ENCODE measurements around the gene ANO10.

The ANO10 gene

DNA sequence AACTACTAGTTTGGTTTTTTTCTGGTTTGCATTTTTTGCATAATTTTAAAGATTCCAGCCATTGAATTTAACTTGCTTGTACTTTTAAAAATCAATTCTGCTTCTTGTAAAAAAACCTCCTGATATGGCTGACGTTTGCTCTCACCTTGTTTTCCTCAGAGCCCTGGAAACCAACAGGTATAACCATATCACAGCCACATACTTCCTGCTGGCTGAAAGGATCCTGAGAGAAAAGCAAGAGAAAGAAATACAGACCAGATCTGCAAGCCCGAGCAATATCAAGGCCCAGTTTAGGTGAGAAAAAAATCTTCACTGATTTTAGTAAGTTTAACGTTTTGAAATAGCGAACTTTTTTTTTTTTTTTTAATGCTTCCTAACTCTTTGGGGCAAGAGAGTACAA lies 278.6 kb downstream of the ANO10 start:
- no peak for DNase-seq

DNA sequence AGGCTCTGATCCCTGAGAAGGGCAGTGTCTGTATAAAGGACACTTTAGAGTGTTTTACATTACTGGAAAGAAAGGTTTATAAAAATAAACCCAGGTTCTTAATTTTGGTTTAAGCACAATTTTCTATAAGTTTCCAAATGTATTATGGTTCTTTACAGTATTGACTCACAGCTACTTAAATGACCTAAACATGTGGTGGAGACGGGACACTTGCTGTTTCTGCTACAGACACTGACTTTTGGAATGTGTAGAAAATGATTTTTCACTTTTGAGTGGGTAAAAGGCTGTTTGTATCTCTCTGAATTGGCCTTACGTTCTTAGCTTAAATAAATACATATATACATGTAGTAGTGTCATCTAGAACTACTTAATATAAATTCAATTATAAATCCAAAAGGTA lies 280.0 kb downstream of the ANO10 start:
- DNase-seq: no peak

DNA sequence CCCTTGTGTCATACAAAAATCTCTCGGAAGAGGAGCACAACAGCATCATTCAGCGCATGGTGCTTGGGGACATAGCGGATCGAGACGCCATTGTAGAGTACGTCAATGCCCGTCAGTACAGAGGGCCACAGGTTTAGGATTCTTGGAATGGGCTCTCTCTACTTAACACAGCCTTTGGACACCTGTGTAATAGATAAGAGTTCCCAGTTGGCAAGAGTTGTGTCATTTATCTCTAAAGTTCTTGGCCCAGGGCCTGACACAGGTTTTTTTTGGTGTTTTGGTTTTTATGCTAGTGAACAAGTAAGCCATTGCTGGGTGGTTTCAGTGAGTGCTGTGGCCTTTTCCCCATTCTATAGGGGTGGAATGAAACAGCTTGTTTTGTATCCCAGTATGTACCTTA lies 281.4 kb downstream of the ANO10 start:
- DNase-seq: no peak

DNA sequence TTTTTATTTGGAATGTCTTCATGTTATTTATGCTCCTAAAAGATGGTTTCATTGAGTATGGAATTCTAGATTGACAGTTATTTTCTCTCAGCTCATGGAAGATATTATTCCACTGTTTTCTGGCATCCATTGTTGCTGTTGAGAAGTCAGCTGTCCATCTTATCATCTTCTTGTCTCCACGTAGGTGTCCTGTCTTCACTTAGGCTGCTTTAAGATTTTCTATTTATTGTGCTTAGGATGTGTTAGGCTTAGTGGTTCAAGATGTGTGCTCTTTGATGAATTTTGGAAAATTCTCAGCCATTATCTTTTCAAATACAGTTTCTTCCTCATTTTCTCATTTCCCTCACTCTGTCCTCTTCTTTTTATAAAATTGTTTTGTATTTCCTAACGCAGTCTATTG lies 283.5 kb downstream of the ANO10 start:
- no peak for DNase-seq

DNA sequence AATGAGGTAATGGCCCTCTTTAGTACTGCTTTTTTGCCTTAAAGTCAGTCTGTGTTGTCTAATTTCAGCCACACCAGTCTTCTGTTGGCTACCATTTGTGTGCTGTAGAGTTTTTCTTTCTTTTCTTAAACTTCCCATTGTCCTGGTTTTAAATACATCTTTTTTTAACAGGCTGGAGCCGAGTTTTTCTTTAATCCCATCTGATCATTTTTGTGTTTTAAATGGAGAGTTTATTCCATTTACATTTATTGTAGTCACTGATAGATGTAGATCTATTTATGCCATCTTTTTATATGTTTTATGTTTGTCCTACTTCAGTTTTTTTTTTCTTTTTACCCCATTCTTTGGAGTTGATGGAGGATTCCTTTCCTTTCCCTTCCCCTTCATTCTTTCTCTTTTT lies 286.0 kb downstream of the ANO10 start:
- no peak for DNase-seq

DNA sequence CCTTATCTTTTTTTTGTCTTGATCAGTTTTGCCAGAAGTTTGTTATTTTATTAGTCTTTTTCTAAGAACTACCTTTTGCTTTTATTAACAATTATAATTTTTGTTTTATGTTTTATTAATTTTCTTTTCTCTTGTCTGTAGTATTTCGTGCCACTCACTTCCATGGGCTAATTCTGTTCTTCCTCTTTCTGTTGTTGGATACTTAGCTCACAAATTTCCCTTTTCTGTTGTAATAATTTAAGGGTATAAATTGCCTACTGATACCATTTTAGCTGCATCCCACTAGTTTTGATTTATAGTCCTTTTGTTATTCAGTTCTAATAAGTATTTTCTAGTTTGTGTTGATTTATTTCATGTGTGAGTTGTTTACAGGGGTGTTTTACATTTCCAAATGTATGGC lies 286.8 kb downstream of the ANO10 start:
- no peak for DNase-seq

DNA sequence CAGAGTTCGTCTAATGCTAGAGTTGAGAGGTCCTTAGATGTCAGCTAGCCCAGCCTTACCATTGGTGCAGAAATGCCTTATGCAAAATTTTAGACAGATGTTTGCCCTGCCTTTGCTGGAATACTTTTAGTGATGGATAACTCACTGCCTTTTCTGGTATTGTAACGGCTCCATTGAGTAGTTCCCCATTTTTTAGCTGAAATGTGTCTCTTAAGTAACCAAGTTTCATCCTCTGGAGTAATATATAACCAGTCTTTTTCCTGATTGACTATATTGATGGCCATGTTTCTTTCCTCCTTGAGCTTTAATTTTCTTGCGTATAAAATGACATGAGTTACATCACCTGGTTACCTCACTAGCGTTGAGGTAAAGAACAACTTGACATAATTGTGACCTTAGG lies 290.4 kb downstream of the ANO10 start:
- DNase-seq: no peak

DNA sequence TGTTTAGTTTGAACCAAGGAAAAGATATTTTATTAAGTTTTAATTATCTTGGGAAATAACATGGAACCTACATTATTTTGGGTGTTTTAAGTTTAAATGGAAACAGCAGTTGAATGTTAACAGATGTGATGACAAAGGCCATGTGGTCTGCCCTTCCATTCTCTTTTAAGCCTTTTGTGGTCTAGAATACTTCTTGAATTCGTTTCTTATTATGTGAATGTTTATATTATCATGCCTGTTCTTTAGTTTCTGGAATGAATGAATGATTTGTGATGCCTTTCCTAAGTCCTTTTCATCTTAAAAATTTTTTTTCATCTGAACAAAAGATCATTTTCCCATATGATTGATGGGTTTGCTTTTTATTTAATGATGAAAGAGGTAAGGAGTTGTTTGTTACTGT lies 290.8 kb downstream of the ANO10 start:
- no peak for DNase-seq

DNA sequence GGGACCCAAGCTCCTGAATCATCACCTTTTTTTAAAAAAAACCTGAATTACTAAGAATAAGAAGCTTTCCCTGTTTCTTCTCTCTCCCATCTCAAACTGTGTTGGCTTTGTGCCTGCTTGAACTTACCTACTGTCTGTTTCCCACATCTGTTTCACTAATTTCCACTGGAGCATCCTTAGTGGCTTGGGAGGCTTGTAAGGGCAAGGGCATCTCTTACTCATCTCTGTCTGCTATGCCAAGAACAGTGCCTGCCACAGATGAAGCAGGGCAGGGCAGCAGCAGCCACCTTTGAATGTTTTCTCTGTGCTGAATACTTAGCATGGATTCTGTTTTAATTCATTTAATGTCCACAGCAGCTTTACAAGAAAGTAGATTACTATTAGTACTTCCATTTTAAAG lies 293.2 kb downstream of the ANO10 start:
- no peak for DNase-seq

DNA sequence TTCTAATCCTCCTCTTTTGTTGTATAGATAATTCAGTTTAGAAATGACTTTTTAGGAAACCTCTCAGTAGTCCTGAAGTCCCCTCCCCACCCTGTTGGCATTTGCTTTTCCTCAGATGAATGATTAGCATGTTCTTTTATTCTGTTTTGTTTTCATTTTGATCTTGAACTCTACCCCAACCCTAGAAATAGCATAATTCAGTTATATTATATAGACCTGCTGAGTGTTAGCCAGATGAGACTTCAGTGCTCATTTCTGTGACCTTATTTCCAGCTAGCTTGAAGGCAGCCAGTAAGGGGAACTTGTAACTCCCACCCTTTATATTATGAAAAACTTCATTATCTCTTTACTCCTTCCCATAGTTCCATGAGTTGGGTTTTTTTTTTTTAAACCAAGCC lies 294.2 kb downstream of the ANO10 start:
- DNase-seq: no peak

DNA sequence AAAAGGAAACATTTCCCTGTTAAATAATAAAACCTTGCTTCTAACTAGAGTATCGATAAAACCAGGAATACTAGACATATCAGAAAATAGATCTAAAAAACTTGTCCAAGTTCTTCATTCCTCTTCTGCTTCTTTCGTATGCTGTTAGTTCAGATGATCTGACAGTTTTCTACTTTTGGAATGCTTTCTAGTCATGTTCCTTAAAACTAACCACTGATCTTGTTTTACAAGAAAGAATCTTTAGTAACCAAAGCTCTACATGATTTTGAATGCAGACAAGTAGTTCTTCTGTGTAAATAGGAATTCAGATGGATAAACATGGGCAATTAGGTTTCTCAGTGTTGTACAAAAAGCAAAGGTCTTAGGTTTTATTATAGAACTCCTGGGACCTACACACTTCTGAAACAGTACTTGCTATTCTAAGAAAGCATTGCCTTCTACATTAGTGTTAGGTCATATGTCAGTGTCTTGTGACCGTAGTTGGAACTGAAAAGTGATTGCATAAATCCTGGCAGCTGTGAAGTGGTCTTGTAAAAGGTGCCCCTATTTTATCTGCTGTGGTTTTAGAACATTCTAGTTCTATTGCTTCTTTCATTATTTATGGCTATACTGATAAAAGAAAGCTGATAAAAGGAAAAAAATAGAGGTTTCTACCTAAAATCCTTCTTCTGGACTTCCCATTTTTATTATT lies 294.8 kb downstream of the ANO10 start:
- DNase-seq: no peak

DNA sequence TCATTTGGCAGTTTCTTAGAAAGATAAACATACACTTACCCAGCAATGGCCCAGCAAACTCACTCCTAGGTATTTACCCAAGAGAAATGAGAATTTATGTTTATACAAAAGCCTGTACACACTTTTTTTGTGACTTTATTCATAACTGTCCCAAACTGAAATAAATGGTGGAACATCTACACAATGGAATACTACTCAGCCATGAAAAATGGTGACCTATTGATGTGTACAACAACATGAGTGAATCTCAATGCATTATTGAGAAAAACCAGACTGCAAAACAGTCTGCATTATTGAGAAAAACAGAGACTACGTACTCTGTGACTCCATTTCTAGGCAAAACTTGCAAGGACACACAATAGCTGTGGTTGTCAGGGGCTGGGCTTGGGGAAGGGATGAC lies 298.3 kb downstream of the ANO10 start:
- no peak for DNase-seq

DNA sequence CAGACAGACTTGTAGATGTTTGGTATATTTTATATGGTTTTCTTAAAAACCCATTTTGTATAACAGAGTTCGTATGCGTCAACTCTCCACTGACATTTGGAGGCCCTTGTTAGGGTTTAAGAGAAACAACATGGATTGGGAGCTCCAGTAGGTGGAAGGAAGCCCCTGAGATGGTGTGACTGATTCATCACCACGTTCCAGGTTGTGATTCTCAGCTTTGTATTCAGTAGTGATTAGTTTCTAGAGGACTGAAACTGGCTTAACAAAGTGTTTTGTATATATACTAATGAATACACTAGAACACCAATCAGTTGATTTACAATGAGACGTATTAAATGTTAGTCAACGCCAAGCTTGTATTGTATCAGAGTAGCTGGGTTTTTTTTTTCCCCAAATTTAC lies 301.5 kb downstream of the ANO10 start:
- DNase-seq: no peak

DNA sequence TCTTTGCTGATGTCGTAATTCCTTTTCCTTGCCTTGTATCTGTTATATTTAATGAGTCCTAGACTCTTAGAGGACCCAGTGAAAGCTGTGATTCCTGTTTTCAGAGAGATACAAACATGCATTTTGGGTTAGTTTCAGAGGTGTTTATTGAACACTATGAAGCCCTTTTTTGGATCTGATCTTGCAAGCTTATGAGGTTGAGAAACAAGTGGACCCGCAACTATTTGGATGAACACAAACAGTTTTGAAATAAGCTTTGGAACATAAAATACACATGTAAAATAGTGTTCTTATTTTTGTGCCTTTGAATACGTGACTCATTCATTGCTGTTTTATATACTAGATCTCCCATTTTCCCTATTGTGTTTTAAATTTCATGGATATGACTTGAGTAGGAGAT lies 302.0 kb downstream of the ANO10 start:
- no peak for DNase-seq

DNA sequence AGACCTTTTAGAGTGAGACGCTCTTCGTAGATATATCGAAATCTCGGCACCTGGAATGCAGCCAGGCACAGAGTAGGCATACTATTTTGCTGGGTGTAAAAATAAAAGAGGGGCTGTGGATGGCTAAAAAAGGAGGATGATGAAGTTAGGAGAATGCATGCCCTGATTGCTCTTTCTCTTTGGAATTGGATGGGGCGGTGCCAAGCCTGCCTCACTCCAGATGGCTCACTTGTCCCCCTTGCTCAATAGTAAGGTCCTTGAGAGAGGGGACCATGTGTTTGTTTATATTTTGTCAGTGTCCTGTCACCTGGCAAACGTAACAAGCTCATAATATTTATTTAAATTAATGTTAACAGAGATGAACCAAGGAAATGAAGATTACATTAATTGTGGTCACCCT lies 302.4 kb downstream of the ANO10 start:
- no peak for DNase-seq

DNA sequence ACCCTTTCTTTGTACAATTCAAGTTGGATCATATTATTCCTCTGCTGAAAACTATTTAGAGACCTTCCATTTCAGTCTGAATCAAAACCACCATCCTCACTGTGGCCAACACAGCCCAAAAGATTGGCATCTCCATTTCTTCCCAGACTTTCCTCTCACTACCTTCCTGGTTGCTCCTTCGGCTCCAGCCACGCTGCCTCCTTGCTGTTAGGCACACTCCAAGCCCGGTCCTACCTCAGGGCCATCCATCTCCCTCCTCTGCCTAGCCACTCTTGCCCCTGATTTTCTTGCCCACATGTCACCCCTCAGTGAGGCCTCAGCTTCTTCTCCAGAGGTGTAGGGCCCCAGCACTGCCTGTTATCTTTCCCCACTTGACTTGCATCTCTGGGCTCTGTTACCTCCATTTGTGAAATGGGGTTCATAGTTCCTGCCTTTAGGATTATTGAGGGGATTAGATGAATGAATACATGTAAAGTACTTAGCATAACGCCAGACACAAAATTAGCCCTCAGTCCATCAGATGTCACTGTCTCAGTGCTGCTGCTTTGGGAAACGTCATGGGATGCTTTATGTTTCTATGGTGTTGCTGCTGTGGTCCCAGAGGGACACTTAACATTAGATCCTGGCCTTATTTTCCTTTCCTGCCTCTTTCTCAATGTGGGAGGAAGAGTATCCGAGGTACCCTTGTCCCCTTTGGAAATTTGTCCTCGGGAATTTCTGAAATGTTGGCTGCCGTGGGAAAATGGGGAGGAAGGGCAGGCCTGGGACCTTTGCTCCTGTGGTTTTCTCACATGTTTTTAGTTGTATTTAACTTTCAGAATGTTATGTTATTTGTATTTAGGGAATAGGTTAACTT lies 304.1 kb downstream of the ANO10 start:
- DNase-seq: no peak

DNA sequence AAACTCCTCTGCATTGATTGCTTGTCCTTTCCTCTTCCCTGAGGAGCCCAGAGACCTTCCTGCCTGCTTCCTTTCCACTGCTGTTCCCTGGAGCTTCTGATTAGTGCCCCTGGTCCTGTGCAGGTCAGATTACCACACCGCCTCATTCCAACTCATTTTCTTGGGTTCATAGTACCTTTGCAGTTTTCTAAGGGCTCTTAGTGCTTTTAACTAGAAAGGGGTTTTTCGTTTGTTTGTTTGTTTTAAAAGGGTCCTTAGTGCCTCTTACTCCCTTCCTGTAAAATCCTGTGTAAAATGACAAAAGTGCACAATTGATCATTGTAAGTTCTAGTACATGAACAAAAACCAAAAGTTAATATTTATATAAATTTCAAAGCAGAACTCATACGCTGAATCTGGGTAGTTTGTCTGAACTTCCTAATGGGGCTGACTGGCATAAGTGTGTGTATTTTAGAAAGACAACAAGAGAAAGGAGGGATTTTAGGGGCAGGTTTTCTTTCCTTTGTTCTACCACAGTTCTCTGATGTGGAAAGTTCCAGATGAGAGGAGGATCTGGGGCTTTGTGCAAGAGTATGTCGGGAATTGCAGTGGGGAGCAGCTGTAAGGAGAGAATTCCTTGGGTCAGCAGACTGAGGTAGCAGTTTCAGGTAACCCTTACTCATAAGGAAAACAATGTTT lies 304.9 kb downstream of the ANO10 start:
- DNase-seq: no peak
